ENCODE measurements around the gene PRR7. TPM values are rescaled to one million over a fixed set of nuclear protein-coding genes. Genes with fewer than 3 reads are reported as not detected.

PRR7 gene
- total RNA-seq, 1 donor from 2014 or later: 8.8 TPM

- H3K4me3 Mint-ChIP-seq: peak overlapping the region; percentile 85
- H3K4me1 Mint-ChIP-seq (ENCODE audit: unreplicated experiment): peaks cover 29% of the 10 kb centered on the region
- DNase-seq (ENCODE audit: extremely low spot score, unreplicated experiment): no peak
- no peaks in the 10 kb centered on the region for H3K9me3 Mint-ChIP-seq
- no peaks in the 10 kb centered on the region for H3K27me3 Mint-ChIP-seq
- no peak for TF ChIP-seq CTCF (conservative IDR thresholded peaks at IDR 0.05)
- H3K27ac Mint-ChIP-seq: peak overlapping the region; percentile 59
- H3K36me3 Mint-ChIP-seq: peaks cover 15% of the 10 kb centered on the region
Measured at GRCh38 chr5:177471610-177472356, 25.2 kb downstream of the PRR7 start.

GRCh38 chr5:177472460-177473442, 26.1 kb downstream of the PRR7 start:
- Mint-ChIP-seq H3K27ac (peak overlapping the region; percentile 26), H3K4me3 (peak overlapping the region; percentile 85), H3K27me3 (no peaks in the 10 kb centered on the region), H3K4me1 (ENCODE audit: unreplicated experiment) (peaks cover 29% of the 10 kb centered on the region), H3K9me3 (no peaks in the 10 kb centered on the region), H3K36me3 (peaks cover 8% of the 10 kb centered on the region)
- TF ChIP-seq CTCF (conservative IDR thresholded peaks at IDR 0.05): peak; percentile 24
- no peak for DNase-seq (ENCODE audit: extremely low spot score, unreplicated experiment)

- TF ChIP-seq CTCF (conservative IDR thresholded peaks at IDR 0.05): no peak
- DNase-seq (ENCODE audit: extremely low spot score, unreplicated experiment): no peak
- no peaks in the 10 kb centered on the region for H3K27me3 Mint-ChIP-seq
- H3K27ac Mint-ChIP-seq: peak within 1 kb of the TSS; percentile 91
- peaks cover 27% of the 10 kb centered on the region for H3K4me1 Mint-ChIP-seq (ENCODE audit: unreplicated experiment)
- H3K4me3 Mint-ChIP-seq: peak within 1 kb of the TSS; percentile 87
- H3K9me3 Mint-ChIP-seq: no peaks in the 10 kb centered on the region
- H3K36me3 Mint-ChIP-seq: peaks cover 4% of the 10 kb centered on the region
Measured at GRCh38 chr5:177473443-177474001, 26.9 kb downstream of the PRR7 start, which contains the start of gene DBN1. DBN1 (minus strand) TSS chr5:177473634; CDS start chr5:177473521, 113 bp downstream.

- Mint-ChIP-seq H3K27ac (peak overlapping the region; percentile 91), H3K4me3 (peak overlapping the region; percentile 87), H3K9me3 (no peaks in the 10 kb centered on the region), H3K27me3 (no peaks in the 10 kb centered on the region), H3K4me1 (ENCODE audit: unreplicated experiment) (peaks cover 26% of the 10 kb centered on the region), H3K36me3 (no peaks in the 10 kb centered on the region)
- no peak for DNase-seq (ENCODE audit: extremely low spot score, unreplicated experiment)
- TF ChIP-seq CTCF (conservative IDR thresholded peaks at IDR 0.05): no peak
Measured at GRCh38 chr5:177474002-177474476, 27.4 kb downstream of the PRR7 start.

GRCh38 chr5:177474846-177475562, 28.4 kb downstream of the PRR7 start:
- Mint-ChIP-seq H3K27me3 (no peaks in the 10 kb centered on the region), H3K9me3 (no peaks in the 10 kb centered on the region), H3K4me1 (ENCODE audit: unreplicated experiment) (peaks cover 32% of the 10 kb centered on the region), H3K36me3 (no peaks in the 10 kb centered on the region), H3K27ac (peak overlapping the region; percentile 91), H3K4me3 (peak overlapping the region; percentile 87)
- no peak for TF ChIP-seq CTCF (conservative IDR thresholded peaks at IDR 0.05)
- DNase-seq (ENCODE audit: extremely low spot score, unreplicated experiment): no peak

Data from type B pancreatic cell (in vitro differentiated cells).